Small intestine (tissue), 7 donors: Measurements from ENCODE around the gene IFI30. TPM values are rescaled to one million over a fixed set of nuclear protein-coding genes. Genes with fewer than 3 reads are reported as not detected.
A peak's percentile ranks its signal among the peaks of the same experiment; 100 is the strongest.

ENCODE experiments used
- DNase-seq, 2 donors: peaks; one replicate each; pipeline versions ENCODE4 v3.0.0 to v3.0.0-alpha.2; 2013
- FAIRE-seq: peaks from 2 replicates; lab custom pipeline; 2012; peaks lifted over from hg19 to GRCh38; lab: Jason Lieb, UNC
- H3K27ac ChIP-seq, 3 donors: one replicate each; pipeline ENCODE4 v1.5.1; 2013; ENCODE audit warnings: low read length in 2 of 3, mild to moderate bottlenecking in 2 of 3, control low read depth in 1 of 3, inconsistent platforms in 1 of 3, low read depth in 1 of 3, moderate library complexity in 1 of 3
- H3K27me3 ChIP-seq, 3 donors: one replicate each; pipeline ENCODE4 v1.6.1; 2013; ENCODE audit warnings: low read length in 3 of 3, inconsistent platforms in 1 of 3; ENCODE audit not compliant: control insufficient read depth in 3 of 3, insufficient read depth in 3 of 3
- H3K36me3 ChIP-seq, 3 donors: one replicate each; pipeline ENCODE4 v1.6.1; 2013; ENCODE audit warnings: low read length in 3 of 3, inconsistent platforms in 1 of 3, low read depth in 1 of 3, mild to moderate bottlenecking in 1 of 3, moderate library complexity in 1 of 3; ENCODE audit not compliant: control insufficient read depth in 3 of 3, insufficient read depth in 2 of 3
- H3K4me1 ChIP-seq, 3 donors: one replicate each; pipeline ENCODE4 v1.6.1; 2013; ENCODE audit warnings: low read length in 2 of 3, inconsistent platforms in 1 of 3, low read depth in 1 of 3, mild to moderate bottlenecking in 1 of 3, moderate library complexity in 1 of 3; ENCODE audit not compliant: control insufficient read depth in 3 of 3, insufficient read depth in 2 of 3
- H3K4me3 ChIP-seq, 3 donors: one replicate each; pipeline ENCODE4 v1.5.1; 2013; ENCODE audit warnings: low read length in 3 of 3, control low read depth in 1 of 3, inconsistent platforms in 1 of 3, low read depth in 1 of 3, mild to moderate bottlenecking in 1 of 3, moderate library complexity in 1 of 3
- H3K9me3 ChIP-seq, 2 donors: one replicate each; pipeline ENCODE4 v1.6.1; 2013; ENCODE audit warnings: low read depth in 1 of 2, low read length in 1 of 2; ENCODE audit not compliant: control insufficient read depth in 2 of 2, insufficient read depth in 1 of 2
- WGBS, 3 donors: extraction: QIAGEN DNeasy Blood & Tissue Kit; methylation state at CpG; one replicate each; pipeline ENCODE4 v1.1.7; 2013; 5-methylcytosine and 5-hydroxymethylcytosine counted together
- polyA plus RNA-seq, 4 donors: library from polyadenylated mRNA; stranded (reverse) in 3 of 4; unstranded in 1 of 4; fragments of 200-250 nt in 3 of 4; fragments of 120-200 nt in 1 of 4; gene quantifications; one replicate each; pipeline versions ENCODE4 v1.2.1 to v1.2.3, GENCODE V29; 2013
- donor health status: healthy with polysubstance abuse.
- donor health status: control.
- donor health status: control.
- donor health status: Bipolar disorder and iron deficiency.
- donor health status: healthy.

Gene IFI30
- polyA plus RNA-seq, 4 donors, result 51.9 to 480 (median 135) TPM

DNA sequence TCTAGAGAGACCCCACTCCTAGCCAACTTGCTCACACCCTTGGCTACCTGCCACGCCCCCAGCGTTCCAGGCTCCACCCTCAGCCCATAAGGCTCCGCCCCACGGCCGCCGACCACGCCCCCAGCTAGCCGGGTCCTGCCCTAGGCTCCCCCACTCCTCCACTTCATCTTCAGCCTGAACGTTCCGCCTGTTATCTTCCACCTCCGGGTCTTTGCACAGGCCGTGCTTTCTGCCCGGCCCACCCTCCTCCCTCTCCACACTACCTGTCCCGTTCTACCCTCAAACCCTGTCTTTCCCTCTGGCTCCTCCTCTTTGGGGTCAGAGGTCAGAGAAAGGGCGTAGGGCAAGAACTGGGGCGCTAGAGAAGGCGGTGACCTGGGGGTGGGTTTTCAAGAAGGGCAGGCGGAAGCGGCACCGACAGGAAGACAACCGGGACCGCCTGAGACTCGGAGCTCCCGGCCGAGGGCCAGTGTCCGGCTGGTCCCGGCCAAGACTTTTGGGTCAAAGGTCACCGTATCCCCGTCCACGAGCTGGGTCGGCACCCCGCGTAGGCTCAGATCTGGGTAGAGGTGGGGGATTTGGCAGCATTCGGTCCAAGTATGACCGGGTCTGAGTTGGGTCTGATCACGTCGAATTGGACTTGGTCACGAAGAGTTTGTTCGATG, 50.4 kb downstream of the IFI30 start:
- peaks cover 0 to 25% (median 8%) of the 10 kb centered on the region in 3 donors for H3K4me1 ChIP-seq
- H3K27me3 ChIP-seq, result peaks cover 4 to 57% (median 17%) of the 10 kb centered on the region in 3 donors
- 4 to 6% (median 5%) methylated on average over 38 to 39 of the region's 39 CpGs for WGBS, 3 donors
- peak overlapping the region in 1 of 3 donors; percentile 53 for H3K27ac ChIP-seq
- H3K4me3 ChIP-seq, result peak overlapping the region in 2 of 3 donors; percentile 36 to 46
- DNase-seq (peak; percentile 44 to 57), FAIRE-seq (no peak)
- H3K9me3 ChIP-seq, result peaks cover 0 to 2% of the 10 kb centered on the region in 2 donors
- H3K36me3 ChIP-seq, result no peaks in the 10 kb centered on the region

DNA sequence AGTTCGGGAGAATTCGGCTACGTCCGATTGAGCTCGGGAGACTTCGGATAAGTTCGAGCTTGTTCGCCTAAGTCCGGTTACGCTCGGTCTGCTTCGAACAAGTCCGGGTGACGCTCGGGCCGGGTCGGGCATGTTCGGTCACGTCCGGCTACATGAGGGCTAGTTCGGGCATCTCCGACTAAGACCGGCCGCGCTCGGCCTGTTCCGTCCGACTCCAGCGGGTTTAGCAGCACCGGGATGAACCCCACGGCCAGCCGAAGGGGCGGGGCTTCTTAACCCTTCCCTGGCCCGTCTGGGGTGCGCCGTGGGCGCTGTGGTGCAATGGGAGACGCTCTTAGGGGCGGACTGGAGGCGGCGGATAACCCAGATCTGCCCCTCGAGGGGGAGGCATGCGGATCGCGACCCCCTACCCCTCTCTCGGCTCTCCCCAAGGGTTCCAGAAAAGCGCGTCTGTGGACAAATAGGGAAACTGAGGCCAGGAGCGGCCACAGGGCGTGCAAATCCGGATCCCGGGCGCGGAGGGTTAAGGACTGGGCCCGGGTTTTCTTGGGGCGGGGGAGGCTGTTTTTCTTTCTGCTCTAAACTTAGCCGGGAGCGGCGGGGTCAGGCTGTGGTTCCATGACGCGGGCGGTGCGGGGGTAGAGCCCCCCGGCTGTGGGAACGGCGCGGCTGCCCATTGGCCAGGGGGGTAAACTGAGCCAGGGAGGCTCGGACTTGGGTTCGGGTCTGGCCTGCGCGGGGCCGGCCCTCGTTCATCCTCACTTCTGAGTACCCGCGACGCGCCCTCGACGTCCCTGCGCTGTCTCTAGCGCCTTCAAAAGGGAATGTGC, 51.1 kb downstream of the IFI30 start:
- WGBS, 3 donors, result 2 to 4% (median 4%) methylated on average over 68 to 81 of the region's 81 CpGs
- DNase-seq (peak; percentile 96 to 97), FAIRE-seq (no peak)
- Histone ChIP-seq H3K27me3 (peaks cover 4 to 59% (median 17%) of the 10 kb centered on the region in 3 donors), H3K9me3 (peaks cover 0 to 2% of the 10 kb centered on the region in 2 donors), H3K27ac (peak overlapping the region in 1 of 3 donors; percentile 33), H3K4me1 (peaks cover 0 to 25% (median 8%) of the 10 kb centered on the region in 3 donors), H3K36me3 (no peaks in the 10 kb centered on the region), H3K4me3 (peak overlapping the region; percentile 9 to 46 (median 36))

DNA sequence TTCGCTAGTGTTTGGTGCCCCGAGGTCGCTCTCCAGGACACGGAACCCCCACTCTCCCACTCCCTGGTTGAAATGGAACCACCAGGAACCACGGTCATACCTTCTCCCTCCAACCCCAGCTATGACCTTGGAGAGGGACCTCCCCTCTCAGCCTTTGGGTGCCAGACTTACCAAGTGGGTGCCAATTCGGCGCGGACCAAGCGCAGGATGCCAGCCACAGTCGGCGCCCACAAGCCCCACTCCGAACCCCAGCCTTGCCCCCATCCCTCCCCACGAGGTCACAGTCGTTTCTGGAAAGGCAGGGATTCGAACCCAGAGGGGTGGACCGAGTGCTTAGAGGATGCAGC, 51.7 kb downstream of the IFI30 start:
- WGBS, 3 donors, result 14 to 23% (median 17%) methylated on average over 16 of the region's 16 CpGs
- H3K4me3 ChIP-seq, result peak overlapping the region in 1 of 3 donors; percentile 31
- no peak for FAIRE-seq
- no peak for DNase-seq
- no peaks in the 10 kb centered on the region for H3K36me3 ChIP-seq
- H3K9me3 ChIP-seq, result peaks cover 0 to 2% of the 10 kb centered on the region in 2 donors
- peaks cover 0 to 25% (median 8%) of the 10 kb centered on the region in 3 donors for H3K4me1 ChIP-seq
- H3K27me3 ChIP-seq, result peaks cover 4 to 62% (median 17%) of the 10 kb centered on the region in 3 donors
- peak overlapping the region in 1 of 3 donors; percentile 33 for H3K27ac ChIP-seq

- no peaks in the 10 kb centered on the region for H3K36me3 ChIP-seq
- H3K4me1 ChIP-seq, result peaks cover 0 to 25% (median 8%) of the 10 kb centered on the region in 3 donors
- peaks cover 4 to 63% (median 19%) of the 10 kb centered on the region in 3 donors for H3K27me3 ChIP-seq
- H3K9me3 ChIP-seq, result peaks cover 0 to 2% of the 10 kb centered on the region in 2 donors
- no peak for DNase-seq
- WGBS, 3 donors, result 2 to 5% (median 3%) methylated on average over 47 to 51 of the region's 51 CpGs
- H3K4me3 ChIP-seq, result peak within 1 kb of the TSS in 1 of 3 donors; percentile 31
- H3K27ac ChIP-seq, result peak within 1 kb of the TSS in 1 of 3 donors; percentile 33
- no peak for FAIRE-seq
These were observed 52.3 kb downstream of the IFI30 start, which contains the start of gene PDE4C for GRCh38 chr19:18225702-18226468. TSS of gene PDE4C (minus strand) at chr19:18226438. CDS start at chr19:18226415, 23 bp downstream.

GRCh38 chr19:18226956-18227780, 53.6 kb downstream of the IFI30 start:
- no peaks in the 10 kb centered on the region for H3K9me3 ChIP-seq
- peaks cover 1 to 70% (median 23%) of the 10 kb centered on the region in 3 donors for H3K27me3 ChIP-seq
- H3K27ac ChIP-seq, result no peak overlapping the region
- WGBS, 3 donors, result 77 to 83% (median 79%) methylated on average over 18 of the region's 18 CpGs
- H3K4me3 ChIP-seq, result no peak overlapping the region
- H3K36me3 ChIP-seq, result no peaks in the 10 kb centered on the region
- DNase-seq (no peak), FAIRE-seq (no peak)
- H3K4me1 ChIP-seq, result peaks cover 0 to 21% (median 8%) of the 10 kb centered on the region in 3 donors

Other genes starting within 250 kb of the IFI30 start
- gene CCDC124, start 240.8 kb upstream of the IFI30 start, polyA plus RNA-seq, result 100 to 1,000 TPM in 1 of 4 donors, 10 to 100 TPM in 3; 42.2 to 111 (median 67.7) TPM
- gene KCNN1, start 206.7 kb upstream of the IFI30 start, polyA plus RNA-seq, result under 1 TPM in 2 of 4 donors, not detected in 2; 0.24 to 0.41 TPM
- 10 to 100 TPM in 3 of 4 donors, 1 to 10 TPM in 1; 6.9 to 31.5 (median 28.4) TPM for gene ARRDC2, start 165.6 kb upstream of the IFI30 start, polyA plus RNA-seq
- 1 to 10 TPM in 2 of 4 donors, under 1 TPM in 2; 0.81 to 2.4 (median 1.3) TPM for gene IL12RB1, start 86.9 kb upstream of the IFI30 start, polyA plus RNA-seq
- 10 to 100 TPM in 3 of 4 donors, 1 to 10 TPM in 1; 9.3 to 34.6 (median 24.9) TPM for gene MAST3, start 76.0 kb upstream of the IFI30 start, polyA plus RNA-seq
- gene PIK3R2, start 20.6 kb upstream of the IFI30 start, polyA plus RNA-seq, result 10 to 100 TPM in 2 of 4 donors, 1 to 10 TPM in 2; 1.6 to 71.3 (median 8.1) TPM
- 10 to 100 TPM in 3 of 4 donors, 1 to 10 TPM in 1; 6.0 to 25.9 (median 17.2) TPM for gene MPV17L2, start 19.4 kb downstream of the IFI30 start, polyA plus RNA-seq
- 1 to 10 TPM in 3 of 4 donors, under 1 TPM in 1; 0.81 to 6.0 (median 1.9) TPM for gene RAB3A, start 30.2 kb downstream of the IFI30 start, polyA plus RNA-seq
- 1 to 10 TPM in 1 of 4 donors, under 1 TPM in 1, not detected in 2; 0.52 to 1.1 TPM for gene PDE4C, start 52.6 kb downstream of the IFI30 start, polyA plus RNA-seq
- gene IQCN, start 100.6 kb downstream of the IFI30 start, polyA plus RNA-seq, result 10 to 100 TPM in 1 of 4 donors, 1 to 10 TPM in 3; 1.5 to 15.2 (median 4.9) TPM
- 100 to 1,000 TPM; 129 to 211 (median 162) TPM for gene JUND, start 107.8 kb downstream of the IFI30 start, polyA plus RNA-seq
- 100 to 1,000 TPM; 102 to 269 (median 186) TPM for gene LSM4, start 149.3 kb downstream of the IFI30 start, polyA plus RNA-seq
- 10 to 100 TPM; 29.1 to 77.9 (median 38.6) TPM for gene PGPEP1, start 166.8 kb downstream of the IFI30 start, polyA plus RNA-seq
- 10 to 100 TPM in 3 of 4 donors, 1 to 10 TPM in 1; 4.5 to 41.5 (median 20.1) TPM for gene GDF15, start 212.3 kb downstream of the IFI30 start, polyA plus RNA-seq
- gene LRRC25, start 223.8 kb downstream of the IFI30 start, polyA plus RNA-seq, result 1 to 10 TPM in 3 of 4 donors, under 1 TPM in 1; 0.89 to 5.1 (median 3.4) TPM
- 100 to 1,000 TPM in 1 of 4 donors, 10 to 100 TPM in 3; 15.9 to 117 (median 44.2) TPM for gene SSBP4, start 245.6 kb downstream of the IFI30 start, polyA plus RNA-seq